ENCODE data around the gene SMCHD1.

- TF ChIP-seq, protein P1, sequence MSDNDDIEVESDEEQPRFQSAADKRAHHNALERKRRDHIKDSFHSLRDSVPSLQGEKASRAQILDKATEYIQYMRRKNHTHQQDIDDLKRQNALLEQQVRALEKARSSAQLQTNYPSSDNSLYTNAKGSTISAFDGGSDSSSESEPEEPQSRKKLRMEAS (IDR thresholded peaks at IDR 0.05; ENCODE audit: low read depth, low read length): no peak
- TF ChIP-seq ESRRA (IDR thresholded peaks at IDR 0.05; ENCODE audit: low read length): no peak
Measured at GRCh38 chr18:2839202-2839601, 183.7 kb downstream of the SMCHD1 start.
